DOHH2 (cell line): ENCODE results near the gene ATG4A.

Experiments used
- H3F3A ChIP-seq: fragments of 200-600 bp; sonication (generic), shearing (Covaris generic); 2 replicates; pipeline ENCODE4 v1.6.0; 2016; ENCODE audit warnings: antibody characterized with exemption, mild to moderate bottlenecking; ENCODE audit not compliant: control insufficient read depth, insufficient read depth
- H3K27ac ChIP-seq: fragments of 200-600 bp; sonication (generic); 2 replicates; pipeline ENCODE4 v1.5.1; 2014; ENCODE audit warnings: low read depth, mild to moderate bottlenecking, low read length, moderate library complexity
- H3K27me3 ChIP-seq: fragments of 200-600 bp; sonication (generic); 2 replicates; pipeline ENCODE4 v1.6.1; 2014; ENCODE audit warnings: mild to moderate bottlenecking, low read length, mixed read lengths; ENCODE audit not compliant: control insufficient read depth
- H3K36me3 ChIP-seq: fragments of 200-600 bp; sonication (generic); 2 replicates; pipeline ENCODE4 v1.6.1; 2014; ENCODE audit warnings: mild to moderate bottlenecking, low read length, moderate library complexity, mixed read lengths; ENCODE audit not compliant: control insufficient read depth
- H3K4me1 ChIP-seq: fragments of 200-600 bp; sonication (generic); 2 replicates; pipeline ENCODE4 v1.6.1; 2014; ENCODE audit warnings: mild to moderate bottlenecking, low read length, mixed read lengths; ENCODE audit not compliant: control insufficient read depth
- H3K4me2 ChIP-seq: fragments of 200-600 bp; sonication (generic); 2 replicates; pipeline ENCODE4 v1.6.0; 2014; ENCODE audit warnings: mild to moderate bottlenecking, low read length, moderate library complexity
- H3K4me3 ChIP-seq: fragments of 200-600 bp; sonication (generic); 2 replicates; pipeline ENCODE4 v1.5.1; 2014; ENCODE audit warnings: mild to moderate bottlenecking, low read length, mixed read lengths
- H3K79me2 ChIP-seq: fragments of 200-600 bp; sonication (generic); 2 replicates; pipeline ENCODE4 v1.6.1; 2014; ENCODE audit warnings: mild to moderate bottlenecking, low read length, mixed read lengths; ENCODE audit not compliant: control insufficient read depth
- H3K9me2 ChIP-seq: fragments of 200-600 bp; sonication (generic); replicated peaks from 2 replicates; pipeline ENCODE4 v1.6.1; 2014; ENCODE audit warnings: mild to moderate bottlenecking, low read length, mixed read lengths; ENCODE audit not compliant: control insufficient read depth
- H3K9me3 ChIP-seq: fragments of 200-600 bp; sonication (generic); 2 replicates; pipeline ENCODE4 v1.6.1; 2014; ENCODE audit warnings: antibody characterized with exemption, low read length, mixed read lengths; ENCODE audit not compliant: control insufficient read depth, insufficient read depth
- H4K20me1 ChIP-seq: fragments of 200-600 bp; sonication (generic); 2 replicates; pipeline ENCODE4 v1.6.0; 2014; ENCODE audit warnings: low read depth, mild to moderate bottlenecking, antibody characterized with exemption, low read length, moderate library complexity; ENCODE audit not compliant: control insufficient read depth, insufficient read depth
- CTCF ChIP-seq: fragments of 200-600 bp; sonication (generic); IDR thresholded peaks from one replicate; pipeline ENCODE4 v1.5.1; 2014; ENCODE audit warnings: antibody characterized with exemption, mild to moderate bottlenecking, low read depth, low read length; ENCODE audit not compliant: poor library complexity, severe bottlenecking
- EZH2phosphoT487 ChIP-seq: fragments of 200-600 bp; sonication (generic); IDR thresholded peaks from 2 replicates; pipeline ENCODE4 v1.6.1; 2017; ENCODE audit warnings: borderline replicate concordance, mild to moderate bottlenecking, antibody characterized with exemption, low read length, moderate library complexity, mixed read lengths

The ATG4A gene

GRCh38 chrX:108105473-108105872, 13.9 kb downstream of the ATG4A start:
- TF ChIP-seq CTCF (no peak), EZH2phosphoT487 (no peak)
- Histone ChIP-seq H3F3A (no peaks in the 10 kb centered on the region), H3K4me2 (0 out of 2 replicates have a peak overlapping the region, but pooled peaks have one; percentile 14), H3K4me3 (no peak overlapping the region), H3K27me3 (no peaks in the 10 kb centered on the region), H3K9me3 (no peaks in the 10 kb centered on the region), H4K20me1 (no peaks in the 10 kb centered on the region), H3K36me3 (no peaks in the 10 kb centered on the region), H3K9me2 (no peaks in the 10 kb centered on the region), H3K4me1 (peaks cover 15% of the 10 kb centered on the region), H3K27ac (no peak overlapping the region), H3K79me2 (no peaks in the 10 kb centered on the region)

GRCh38 chrX:108114541-108114940, 23.0 kb downstream of the ATG4A start:
- Histone ChIP-seq H3K27ac (no peak overlapping the region), H3K9me2 (no peaks in the 10 kb centered on the region), H3F3A (no peaks in the 10 kb centered on the region), H3K36me3 (no peaks in the 10 kb centered on the region), H4K20me1 (no peaks in the 10 kb centered on the region), H3K4me1 (no peaks in the 10 kb centered on the region), H3K9me3 (no peaks in the 10 kb centered on the region), H3K4me3 (no peak overlapping the region), H3K79me2 (no peaks in the 10 kb centered on the region), H3K4me2 (no peak overlapping the region), H3K27me3 (no peaks in the 10 kb centered on the region)
- no peak for TF ChIP-seq EZH2phosphoT487
- no peak for TF ChIP-seq CTCF

- no peak for TF ChIP-seq CTCF
- TF ChIP-seq EZH2phosphoT487, result no peak
- Histone ChIP-seq H3K9me3 (no peaks in the 10 kb centered on the region), H3K4me3 (no peak overlapping the region), H3K36me3 (no peaks in the 10 kb centered on the region), H3K4me2 (no peak overlapping the region), H3K79me2 (no peaks in the 10 kb centered on the region), H3K4me1 (no peaks in the 10 kb centered on the region), H3K27me3 (no peaks in the 10 kb centered on the region), H3K27ac (no peak overlapping the region), H3K9me2 (no peaks in the 10 kb centered on the region), H3F3A (no peaks in the 10 kb centered on the region), H4K20me1 (no peaks in the 10 kb centered on the region)
These were observed 26.4 kb downstream of the ATG4A start for GRCh38 chrX:108117988-108118387.

GRCh38 chrX:108121291-108121690, 29.7 kb downstream of the ATG4A start:
- H3K9me2 ChIP-seq, result no peaks in the 10 kb centered on the region
- H3K4me3 ChIP-seq, result no peak overlapping the region
- no peak overlapping the region for H3K4me2 ChIP-seq
- no peaks in the 10 kb centered on the region for H3F3A ChIP-seq
- no peaks in the 10 kb centered on the region for H3K9me3 ChIP-seq
- no peaks in the 10 kb centered on the region for H3K36me3 ChIP-seq
- H4K20me1 ChIP-seq, result no peaks in the 10 kb centered on the region
- H3K4me1 ChIP-seq, result no peaks in the 10 kb centered on the region
- H3K27ac ChIP-seq, result no peak overlapping the region
- no peaks in the 10 kb centered on the region for H3K79me2 ChIP-seq
- no peak for TF ChIP-seq EZH2phosphoT487
- no peaks in the 10 kb centered on the region for H3K27me3 ChIP-seq
